ENCODE results near the gene HSPA1A. TPM values are rescaled to one million over a fixed set of nuclear protein-coding genes. Genes with fewer than 3 reads are reported as not detected.

The HSPA1A gene
- total and polyA plus RNA-seq, 9 of the 15 experiments (the other 6 are each of a cell fraction or from before 2014, with no cell fraction given), result 2.2 to 273 (median 107) TPM

GRCh38 chr6:31831350-31832215 is 16.2 kb downstream of the HSPA1A start (continued):
- TF ChIP-seq MEIS2 (IDR thresholded peaks at IDR 0.05; ENCODE audit: partially characterized antibody), result peak; percentile 87
- TF ChIP-seq GATAD2B (IDR thresholded peaks at IDR 0.05; ENCODE audit: borderline replicate concordance), result no peak
- TF ChIP-seq CGGBP1 (CRISPR knock-in tag; IDR thresholded peaks at IDR 0.05), result peak; percentile 65; the same call in 1 of the 2 replicates
- TF ChIP-seq GABPB1 (CRISPR knock-in tag; IDR thresholded peaks at IDR 0.05), result peak; percentile 18; the same call in 1 of the 2 replicates
- TF ChIP-seq ZNF764 (CRISPR knock-in tag; IDR thresholded peaks at IDR 0.05; ENCODE audit: low read depth), result no peak
- TF ChIP-seq TCF7 (IDR thresholded peaks at IDR 0.05; ENCODE audit: borderline replicate concordance), result no peak
- no peak for TF ChIP-seq ZKSCAN8 (CRISPR knock-in tag; IDR thresholded peaks at IDR 0.05)
- TF ChIP-seq TFAM (CRISPR knock-in tag; conservative IDR thresholded peaks at IDR 0.05), result no peak
- TF ChIP-seq TAF7 (tag; IDR thresholded peaks at IDR 0.05), result no peak
- TF ChIP-seq XRCC5 (IDR thresholded peaks at IDR 0.05; ENCODE audit: low read depth, low read length), result no peak
- TF ChIP-seq ZNF140 (CRISPR knock-in tag; IDR thresholded peaks at IDR 0.05), result peak; percentile 82
- TF ChIP-seq KDM4B (IDR thresholded peaks at IDR 0.05; ENCODE audit: borderline replicate concordance in 2 of 2, low read depth in 1 of 2), result no peak
